Calu3 (cell line): ENCODE measurements around the gene DUOXA1. TPM values are rescaled to one million over a fixed set of nuclear protein-coding genes. Genes with fewer than 3 reads are reported as not detected.

Experiments used
- BruUV-seq: library from RNA; stranded (reverse); fragments of 400-500 nt; replicated peaks from 2 replicates; lab custom pipeline; 2021; lab: Mats Ljungman, UMichigan
- CTCF ChIA-PET: fragments of 300-600 bp; sonication (Branson Sonifier 250); formaldehyde crosslinking; loops from one replicate; lab custom pipeline; 2022; ENCODE audit warnings: antibody characterized with exemption; lab: Charles Lee
- DNase-seq: peaks from one replicate; pipeline ENCODE4 v3.0.0; 2022
- H3K27ac Mint-ChIP-seq: one replicate; pipeline ENCODE4 v1.8.0; 2022; ENCODE audit warnings: mixed read lengths; ENCODE audit not compliant: unreplicated experiment
- H3K27me3 Mint-ChIP-seq: one replicate; pipeline ENCODE4 v1.8.0; 2022; ENCODE audit warnings: mixed read lengths; ENCODE audit not compliant: unreplicated experiment
- H3K36me3 Mint-ChIP-seq: one replicate; pipeline ENCODE4 v1.8.0; 2022; ENCODE audit warnings: mild to moderate bottlenecking, moderate library complexity, mixed read lengths; ENCODE audit not compliant: insufficient read depth, unreplicated experiment
- H3K4me1 Mint-ChIP-seq: one replicate; pipeline ENCODE4 v1.8.0; 2022; ENCODE audit warnings: mild to moderate bottlenecking, low read depth, mixed read lengths; ENCODE audit not compliant: unreplicated experiment
- H3K4me3 Mint-ChIP-seq: one replicate; pipeline ENCODE4 v1.8.0; 2022; ENCODE audit warnings: mild to moderate bottlenecking, low read depth, moderate library complexity, mixed read lengths; ENCODE audit not compliant: unreplicated experiment
- H3K9me3 Mint-ChIP-seq: one replicate; pipeline ENCODE4 v1.8.0; 2022; ENCODE audit warnings: low read depth, mixed read lengths; ENCODE audit not compliant: unreplicated experiment
- intact Hi-C: fragments of 100-400 bp; cut with micrococcal nuclease; formaldehyde crosslinking; loops from one replicate; pipeline ENCODE4 v1.10.0; 2022; ENCODE audit not compliant: unreplicated experiment
- total RNA-seq: library from RNA; stranded (reverse); gene quantifications from 2 replicates; pipeline ENCODE4 v1.2.3, GENCODE V29; 2022
- TF ChIP-seq, protein P1 (sequence below): fragments of 200-600 bp; IDR thresholded peaks from one replicate; pipeline ENCODE4 v1.8.0; 2022; ENCODE audit warnings: antibody characterized with exemption; ENCODE audit not compliant: unreplicated experiment

The DUOXA1 gene
- total RNA-seq, 1 experiment from 2014 or later = not detected

DNA sequence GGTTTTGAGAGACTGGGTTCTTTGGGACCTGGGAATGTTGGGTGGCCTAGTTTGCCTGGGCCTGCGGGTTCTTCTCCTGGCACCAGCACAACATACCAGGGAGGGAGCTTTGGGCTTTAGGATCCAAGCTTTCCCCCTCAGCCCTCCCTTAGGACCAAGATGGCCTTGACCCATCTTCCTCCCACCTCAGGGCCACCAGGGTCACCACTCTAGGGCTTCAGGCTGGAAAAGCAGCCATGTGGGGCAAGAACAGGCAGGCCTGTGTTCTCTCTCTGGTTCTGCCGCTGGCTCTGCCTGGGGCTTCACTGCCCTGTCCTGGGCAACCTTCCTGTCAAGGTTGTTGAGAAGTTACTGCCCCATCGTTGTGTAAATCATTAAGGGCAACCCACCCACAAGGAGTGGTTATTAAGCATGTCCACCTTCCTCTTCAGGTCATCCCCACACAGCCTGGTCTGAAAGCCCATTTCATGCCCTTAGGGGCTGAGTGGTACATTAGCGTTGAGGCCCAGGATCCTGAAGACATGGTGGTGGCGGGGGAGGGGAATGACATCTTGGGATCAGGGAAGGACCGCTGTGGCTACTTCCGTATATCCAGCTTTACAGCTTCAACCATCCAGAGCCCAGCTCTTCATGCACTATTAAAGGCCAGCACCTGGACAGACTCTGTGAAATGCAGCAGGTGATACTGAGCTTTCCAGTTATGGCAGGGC, 767 bp upstream of the DUOXA1 start:
- no peaks in the 10 kb centered on the region for H3K9me3 Mint-ChIP-seq
- TF ChIP-seq, protein P1, sequence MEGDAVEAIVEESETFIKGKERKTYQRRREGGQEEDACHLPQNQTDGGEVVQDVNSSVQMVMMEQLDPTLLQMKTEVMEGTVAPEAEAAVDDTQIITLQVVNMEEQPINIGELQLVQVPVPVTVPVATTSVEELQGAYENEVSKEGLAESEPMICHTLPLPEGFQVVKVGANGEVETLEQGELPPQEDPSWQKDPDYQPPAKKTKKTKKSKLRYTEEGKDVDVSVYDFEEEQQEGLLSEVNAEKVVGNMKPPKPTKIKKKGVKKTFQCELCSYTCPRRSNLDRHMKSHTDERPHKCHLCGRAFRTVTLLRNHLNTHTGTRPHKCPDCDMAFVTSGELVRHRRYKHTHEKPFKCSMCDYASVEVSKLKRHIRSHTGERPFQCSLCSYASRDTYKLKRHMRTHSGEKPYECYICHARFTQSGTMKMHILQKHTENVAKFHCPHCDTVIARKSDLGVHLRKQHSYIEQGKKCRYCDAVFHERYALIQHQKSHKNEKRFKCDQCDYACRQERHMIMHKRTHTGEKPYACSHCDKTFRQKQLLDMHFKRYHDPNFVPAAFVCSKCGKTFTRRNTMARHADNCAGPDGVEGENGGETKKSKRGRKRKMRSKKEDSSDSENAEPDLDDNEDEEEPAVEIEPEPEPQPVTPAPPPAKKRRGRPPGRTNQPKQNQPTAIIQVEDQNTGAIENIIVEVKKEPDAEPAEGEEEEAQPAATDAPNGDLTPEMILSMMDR = no peak
- intact Hi-C loops = no loop called here
- BruUV-seq = no TSS peak
- CTCF ChIA-PET = interaction anchor here (0.6 to 1.0 kb wide), 5 partner anchors 8 to 147 kb away, joined by 3 to 4 read pairs (median 3); partner anchors contain the start of genes DUOX2 and DUOXA2
- no peak overlapping the region for H3K27ac Mint-ChIP-seq
- H3K36me3 Mint-ChIP-seq = no peaks in the 10 kb centered on the region
- no peaks in the 10 kb centered on the region for H3K4me1 Mint-ChIP-seq
- no peak for DNase-seq
- H3K4me3 Mint-ChIP-seq = peak overlapping the region; percentile 30
- H3K27me3 Mint-ChIP-seq = peaks cover 76% of the 10 kb centered on the region

DNA sequence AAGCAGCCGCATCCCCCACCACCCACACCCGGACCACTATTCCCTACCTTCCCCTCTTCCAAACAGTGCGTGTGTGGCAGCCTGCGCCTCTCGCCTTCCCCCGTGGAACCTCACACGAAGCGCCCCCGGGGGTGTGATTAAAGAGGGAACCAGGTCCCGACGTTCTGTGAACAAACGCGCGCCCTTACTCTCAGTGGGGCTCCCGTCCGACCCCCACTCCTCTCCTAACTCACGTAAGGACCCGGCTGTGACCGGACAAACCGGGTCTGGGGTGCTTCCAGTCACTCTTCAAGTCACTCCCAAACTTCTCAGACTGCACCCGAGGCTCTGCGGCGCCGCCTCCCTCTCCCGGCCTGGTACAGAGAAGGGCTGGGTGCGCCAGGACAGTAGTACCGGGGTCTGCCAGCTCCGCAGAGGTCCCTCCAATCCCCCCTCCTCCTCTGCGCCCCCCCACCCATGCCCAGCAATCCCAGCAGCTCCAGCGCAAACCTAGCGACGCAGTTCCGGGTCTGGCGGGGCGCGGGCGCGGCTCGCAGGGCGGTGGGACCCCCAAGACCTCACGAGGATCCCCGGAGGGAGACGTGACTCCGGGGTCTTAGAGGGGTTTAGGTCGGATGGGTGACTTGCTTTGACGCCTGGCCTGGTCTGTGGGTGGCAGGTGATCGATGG, 574 bp downstream of the DUOXA1 start:
- H3K27ac Mint-ChIP-seq = no peak overlapping the region
- peaks cover 74% of the 10 kb centered on the region for H3K27me3 Mint-ChIP-seq
- no peak for DNase-seq
- no TSS peak for BruUV-seq
- H3K4me1 Mint-ChIP-seq = no peaks in the 10 kb centered on the region
- intact Hi-C loops = no loop called here
- H3K9me3 Mint-ChIP-seq = no peaks in the 10 kb centered on the region
- TF ChIP-seq, protein P1 = no peak
- no peak overlapping the region for H3K4me3 Mint-ChIP-seq
- CTCF ChIA-PET = interaction anchor here (1.0 kb wide), 1 partner anchor 33 kb away, joined by 3 read pairs; no protein-coding TSS in a partner anchor
- H3K36me3 Mint-ChIP-seq = no peaks in the 10 kb centered on the region

DNA sequence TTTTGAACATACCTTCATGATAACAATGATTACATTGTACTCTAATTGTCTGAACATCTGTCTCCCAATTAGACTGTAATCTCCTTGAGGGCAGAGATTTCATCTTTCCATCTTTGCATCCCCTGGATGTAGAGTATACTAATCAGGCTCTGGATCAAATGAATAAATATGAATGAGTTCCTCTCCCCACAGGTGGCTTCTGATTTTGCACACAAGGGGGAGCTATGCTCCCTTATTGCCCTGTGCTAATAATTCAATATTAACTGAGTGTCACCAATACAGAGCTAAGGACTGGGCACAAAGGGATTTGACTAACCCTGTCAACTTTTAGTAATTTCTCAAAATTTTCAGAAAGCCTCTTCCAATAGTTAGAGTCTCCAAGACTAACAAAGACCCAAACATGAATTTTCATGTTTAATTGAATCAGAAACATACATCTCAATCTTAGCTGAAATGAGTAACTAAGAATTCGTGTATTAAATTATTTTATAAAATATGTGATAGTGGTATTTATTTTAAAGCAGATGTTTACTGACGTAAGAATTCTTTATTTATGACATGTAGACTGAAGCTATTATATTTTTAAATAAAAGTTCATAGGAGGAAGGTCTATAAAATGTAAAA, 3.0 kb downstream of the DUOXA1 start:
- CTCF ChIA-PET = interaction anchor here (0.7 to 2.0 kb wide), 11 partner anchors 8 to 275 kb away, joined by 3 to 17 read pairs (median 4); a partner anchor contains a TSS
- intact Hi-C loops = no loop called here
- Mint-ChIP-seq H3K27me3 (peaks cover 57% of the 10 kb centered on the region), H3K4me3 (no peak overlapping the region), H3K27ac (no peak overlapping the region), H3K36me3 (peaks cover 5% of the 10 kb centered on the region), H3K9me3 (no peaks in the 10 kb centered on the region), H3K4me1 (no peaks in the 10 kb centered on the region)
- DNase-seq = peak; percentile 62
- TF ChIP-seq, protein P1 = peak; percentile 67
- no TSS peak for BruUV-seq

DNA sequence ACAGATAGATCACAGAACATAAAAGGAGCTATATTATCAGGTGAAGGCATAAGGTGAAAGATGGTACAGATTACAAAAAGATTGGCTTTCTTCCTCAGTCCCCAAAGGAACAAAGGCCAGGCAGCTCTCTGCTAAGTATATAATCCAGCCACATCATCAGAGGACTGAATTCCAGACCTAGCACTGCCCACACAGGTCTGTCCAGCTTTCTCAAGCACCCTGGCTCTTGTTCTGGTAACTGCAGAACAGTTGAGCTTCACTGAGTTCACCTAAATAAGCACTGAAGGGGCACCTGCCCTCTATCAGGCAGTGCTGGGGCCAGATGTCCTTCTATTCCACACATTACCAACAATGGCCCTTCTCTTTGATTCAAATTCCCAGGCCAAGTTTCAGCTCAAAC, 6.3 kb downstream of the DUOXA1 start:
- peaks cover 2% of the 10 kb centered on the region for H3K4me1 Mint-ChIP-seq

More for the DNA sequence above, 6.3 kb downstream of the DUOXA1 start:
- DNase-seq = no peak
- Mint-ChIP-seq H3K9me3 (no peaks in the 10 kb centered on the region), H3K4me3 (no peak overlapping the region), H3K36me3 (peaks cover 5% of the 10 kb centered on the region), H3K27ac (no peak overlapping the region), H3K27me3 (peaks cover 48% of the 10 kb centered on the region)
- no TSS peak for BruUV-seq
- CTCF ChIA-PET = interaction anchor here (0.9 to 1.3 kb wide), 2 partner anchors 9 to 57 kb away, joined by 3 read pairs; no protein-coding TSS in a partner anchor
- TF ChIP-seq, protein P1 = no peak
- intact Hi-C loops = no loop called here
